KOPT-K1 (cell line): ENCODE results near the gene SH3GL2.

Experiments used
- H3K27ac ChIP-seq: fragments of 200-600 bp; sonication (generic); 2 replicates; pipeline ENCODE4 v1.5.1; 2016; ENCODE audit warnings: antibody characterized with exemption, mild to moderate bottlenecking, low read depth, low read length; ENCODE audit not compliant: poor library complexity, severe bottlenecking
- H3K36me3 ChIP-seq: fragments of 200-600 bp; sonication (generic); 2 replicates; pipeline ENCODE4 v1.5.1; 2017; ENCODE audit warnings: antibody characterized with exemption, mild to moderate bottlenecking, low read length, moderate library complexity; ENCODE audit not compliant: insufficient read depth
- H3K9me3 ChIP-seq: fragments of 200-600 bp; sonication (generic); 2 replicates; pipeline ENCODE4 v1.5.1; 2017; ENCODE audit warnings: antibody characterized with exemption, low read length, mild to moderate bottlenecking; ENCODE audit not compliant: insufficient read depth, poor library complexity, severe bottlenecking

Gene SH3GL2

GRCh38 chr9:17625644-17626388, 47.0 kb downstream of the SH3GL2 start:
- Histone ChIP-seq H3K27ac (no peak overlapping the region), H3K36me3 (no peaks in the 10 kb centered on the region)

DNA sequence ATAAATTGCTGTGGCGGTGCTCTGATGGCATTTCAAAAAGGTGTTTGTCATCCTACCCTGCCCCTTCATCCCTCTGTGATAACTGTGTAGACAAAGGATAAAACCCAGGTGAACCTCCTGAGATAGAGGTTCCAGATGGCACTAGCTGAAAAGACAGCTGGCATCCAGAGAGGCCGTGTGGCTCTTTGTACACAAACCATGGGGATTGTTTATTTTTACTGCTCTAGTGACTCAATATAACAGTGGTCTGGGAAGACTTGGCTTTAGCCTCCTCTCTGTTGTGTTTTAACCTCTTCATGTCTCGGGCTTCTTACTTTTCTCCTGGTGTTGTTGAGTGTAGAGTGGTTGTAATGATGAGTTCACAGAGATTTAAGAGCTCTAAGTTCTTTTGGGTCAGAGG, 48.8 kb downstream of the SH3GL2 start:
- Histone ChIP-seq H3K36me3 (no peaks in the 10 kb centered on the region), H3K9me3 (no peaks in the 10 kb centered on the region), H3K27ac (no peak overlapping the region)

More at GRCh38 chr9:17625644-17626388, 47.0 kb downstream of the SH3GL2 start:
- H3K9me3 ChIP-seq, result no peaks in the 10 kb centered on the region

- H3K9me3 ChIP-seq, result no peaks in the 10 kb centered on the region
Observed at GRCh38 chr9:17628624-17629023, 49.8 kb downstream of the SH3GL2 start.

DNA sequence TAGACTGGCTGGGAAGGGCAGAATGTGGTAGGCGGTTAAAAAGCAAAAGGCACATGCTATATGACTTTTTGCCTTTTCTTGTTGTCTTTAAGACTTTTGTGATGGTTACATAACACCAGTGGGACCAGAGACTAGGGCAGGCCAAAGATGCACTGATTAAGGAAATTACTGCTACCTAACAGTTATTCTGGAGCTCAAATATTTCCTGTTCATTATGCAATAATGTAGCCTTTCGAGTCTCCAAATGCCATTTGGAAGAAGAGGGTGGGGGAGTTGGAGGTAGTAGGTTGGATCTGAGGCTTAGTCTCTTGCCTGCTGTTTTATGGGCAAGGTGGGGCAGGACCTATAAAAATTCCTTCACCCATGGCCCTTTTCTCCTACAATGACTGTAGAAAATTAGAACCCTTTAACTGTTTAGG, 51.7 kb downstream of the SH3GL2 start:
- no peaks in the 10 kb centered on the region for H3K36me3 ChIP-seq
- no peaks in the 10 kb centered on the region for H3K9me3 ChIP-seq
- no peak overlapping the region for H3K27ac ChIP-seq

More at GRCh38 chr9:17628624-17629023, 49.8 kb downstream of the SH3GL2 start:
- Histone ChIP-seq H3K36me3 (no peaks in the 10 kb centered on the region), H3K27ac (no peak overlapping the region)

- Histone ChIP-seq H3K9me3 (no peaks in the 10 kb centered on the region), H3K27ac (no peak overlapping the region), H3K36me3 (no peaks in the 10 kb centered on the region)
Observed at GRCh38 chr9:17631396-17631795, 52.5 kb downstream of the SH3GL2 start.

DNA sequence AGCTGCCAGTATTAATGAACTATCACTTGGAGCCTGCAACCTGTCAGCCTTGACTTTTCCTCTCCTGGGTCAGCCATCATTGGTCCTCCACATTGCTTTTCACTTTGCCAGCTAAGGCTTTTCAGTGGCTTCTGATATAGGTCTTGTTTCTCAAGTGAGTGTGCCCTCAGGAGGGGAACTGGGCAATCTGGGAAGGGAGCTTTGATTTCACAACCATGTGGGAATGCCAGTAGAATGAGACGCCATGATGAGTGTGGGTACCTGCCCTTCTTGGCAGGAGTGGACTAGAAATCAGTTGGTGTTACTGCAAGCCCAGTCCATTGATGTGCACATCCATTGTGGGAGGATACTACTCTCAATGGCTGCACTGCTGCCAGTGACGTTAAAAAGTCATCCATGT, 54.1 kb downstream of the SH3GL2 start:
- Histone ChIP-seq H3K9me3 (no peaks in the 10 kb centered on the region), H3K27ac (no peak overlapping the region), H3K36me3 (no peaks in the 10 kb centered on the region)

DNA sequence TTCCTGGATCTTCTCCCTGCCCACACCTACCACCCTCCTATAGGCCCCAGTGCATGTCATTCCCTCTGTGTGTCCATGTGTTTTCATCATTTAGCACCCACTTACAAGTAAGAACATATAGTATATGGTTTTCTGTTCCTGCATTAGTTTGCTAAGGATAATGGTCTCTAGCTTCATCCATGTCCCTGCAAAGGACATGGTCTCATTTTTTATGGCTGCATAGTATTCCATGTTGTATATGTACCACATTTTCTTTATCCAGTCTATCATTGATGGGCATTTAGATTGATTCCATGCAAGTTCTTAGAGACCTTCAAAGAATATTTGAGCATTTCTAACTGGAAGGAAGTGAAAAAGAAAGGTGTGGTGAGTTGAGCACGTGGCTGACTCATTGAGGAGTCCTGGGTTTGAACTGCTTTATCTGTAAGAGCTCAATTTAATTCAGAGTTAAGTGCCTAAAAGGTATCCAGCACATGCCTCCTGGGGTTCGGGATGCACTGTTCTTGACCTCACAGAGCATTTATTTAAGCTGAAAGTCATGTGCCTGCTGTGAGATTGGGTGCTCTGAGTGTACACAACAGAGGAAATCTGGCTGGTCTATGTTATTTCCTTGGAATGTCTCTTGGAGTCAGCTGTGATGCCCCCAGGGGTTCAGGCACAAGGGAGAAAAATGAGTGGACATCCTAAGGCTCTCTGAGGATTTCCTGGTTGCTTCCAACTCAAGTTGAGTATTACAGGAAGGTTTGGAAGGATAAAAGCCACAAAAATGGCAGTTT, 56.4 kb downstream of the SH3GL2 start:
- H3K36me3 ChIP-seq, result no peaks in the 10 kb centered on the region
- H3K27ac ChIP-seq, result no peak overlapping the region
- no peaks in the 10 kb centered on the region for H3K9me3 ChIP-seq

DNA sequence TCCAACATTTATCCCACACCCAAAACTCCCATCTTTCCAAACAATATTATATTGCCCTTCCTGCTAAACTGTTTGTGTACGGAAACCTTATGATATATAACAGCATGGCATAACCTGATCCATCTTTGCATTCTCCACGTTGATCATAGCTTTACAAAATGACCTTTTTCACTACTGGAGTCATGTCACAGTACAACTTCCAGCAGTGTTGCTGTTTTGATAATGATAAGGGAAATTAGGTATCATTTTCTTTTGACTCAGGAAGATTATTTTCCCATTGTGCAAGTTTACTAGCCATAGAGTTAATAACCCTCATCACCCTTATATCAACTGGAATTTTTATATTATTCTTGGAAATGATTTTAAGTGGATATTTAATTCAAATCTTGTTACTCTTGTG, 57.5 kb downstream of the SH3GL2 start:
- H3K27ac ChIP-seq, result no peak overlapping the region
- H3K9me3 ChIP-seq, result no peaks in the 10 kb centered on the region
- H3K36me3 ChIP-seq, result no peaks in the 10 kb centered on the region

- Histone ChIP-seq H3K9me3 (no peaks in the 10 kb centered on the region), H3K27ac (no peak overlapping the region), H3K36me3 (no peaks in the 10 kb centered on the region)
Observed at GRCh38 chr9:17636821-17637220, 58.0 kb downstream of the SH3GL2 start.

DNA sequence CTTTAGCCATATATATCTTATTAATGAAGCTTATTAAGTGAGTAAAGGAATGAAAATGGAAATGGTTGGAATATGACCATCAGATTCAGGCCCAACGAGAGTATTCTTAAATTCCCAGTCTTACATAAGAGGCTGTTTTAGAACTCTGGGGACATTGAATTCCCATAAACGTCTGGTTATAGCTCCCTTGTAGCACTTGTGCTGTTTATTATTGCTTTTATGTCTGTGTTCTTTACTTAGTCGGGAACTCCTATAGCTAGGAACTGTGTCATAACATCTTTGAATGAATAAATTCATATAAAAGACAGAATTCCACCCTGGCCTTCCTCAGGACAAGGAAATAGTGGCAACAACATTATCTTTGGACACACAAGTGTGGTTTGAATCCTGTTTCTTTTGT, 58.4 kb downstream of the SH3GL2 start:
- Histone ChIP-seq H3K36me3 (no peaks in the 10 kb centered on the region), H3K27ac (no peak overlapping the region), H3K9me3 (no peaks in the 10 kb centered on the region)

DNA sequence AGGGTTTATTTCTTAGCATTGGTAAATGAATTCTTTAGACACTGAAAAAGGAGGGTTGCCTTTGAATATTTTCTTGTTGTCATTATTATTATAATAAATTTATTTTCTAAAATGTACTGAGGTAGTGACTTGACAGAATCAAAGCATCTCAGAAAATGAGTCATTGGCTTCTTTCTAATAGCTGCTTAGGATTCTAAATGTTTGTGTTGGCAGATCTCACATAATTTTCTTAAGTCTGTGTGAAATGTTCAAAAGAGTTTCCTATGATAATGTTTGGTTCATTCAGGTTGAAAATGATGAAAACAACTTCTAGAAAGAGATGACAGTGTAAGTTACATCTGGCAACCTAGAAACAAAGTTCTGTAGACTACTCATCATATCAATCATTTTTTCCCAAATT, 69.7 kb downstream of the SH3GL2 start:
- Histone ChIP-seq H3K9me3 (no peaks in the 10 kb centered on the region), H3K27ac (no peak overlapping the region), H3K36me3 (no peaks in the 10 kb centered on the region)

DNA sequence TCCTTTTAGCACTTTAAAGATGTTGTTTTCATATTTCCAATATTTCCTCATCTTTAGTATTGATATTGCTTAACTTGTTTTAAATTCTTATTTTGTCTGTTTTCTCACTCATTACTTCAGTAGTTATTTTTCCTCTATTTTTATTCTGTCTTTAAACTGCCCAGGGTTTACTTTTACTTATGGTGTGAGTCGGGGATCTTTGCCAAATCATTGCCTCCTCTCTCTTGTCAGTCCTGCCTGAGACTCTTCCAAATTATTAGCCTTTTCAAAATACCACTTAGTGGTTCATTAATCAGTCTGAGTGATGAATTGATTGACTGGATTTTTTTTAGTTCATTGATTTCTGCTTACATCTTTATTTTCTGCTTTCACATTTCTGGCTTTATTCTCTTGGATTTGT, 72.9 kb downstream of the SH3GL2 start:
- Histone ChIP-seq H3K9me3 (no peaks in the 10 kb centered on the region), H3K27ac (no peak overlapping the region), H3K36me3 (no peaks in the 10 kb centered on the region)

DNA sequence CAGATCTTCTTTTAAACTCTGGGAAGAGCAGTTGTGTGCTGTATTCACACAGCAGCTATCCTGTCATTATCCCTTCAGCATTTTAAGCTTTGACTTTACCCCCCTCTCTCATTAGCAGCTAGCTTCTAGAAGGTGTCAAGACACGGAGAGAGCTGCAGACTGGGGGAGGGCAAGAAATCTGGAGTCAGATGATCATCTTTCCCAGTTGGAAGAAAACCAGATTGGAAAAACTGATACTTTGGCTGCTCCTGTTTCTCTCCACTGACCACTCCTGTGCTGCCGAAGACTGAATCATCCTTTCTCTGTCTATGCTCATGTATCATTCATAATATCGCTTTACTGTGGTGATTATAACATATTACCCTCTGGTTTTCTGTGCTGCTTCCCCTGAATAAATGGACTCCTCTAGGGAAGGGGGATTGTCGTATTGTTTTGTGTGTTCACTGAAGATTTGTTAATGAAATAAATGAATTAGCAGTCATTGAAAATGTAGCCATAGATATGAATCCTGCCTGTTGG, 75.1 kb downstream of the SH3GL2 start:
- no peaks in the 10 kb centered on the region for H3K36me3 ChIP-seq
- no peak overlapping the region for H3K27ac ChIP-seq
- no peaks in the 10 kb centered on the region for H3K9me3 ChIP-seq

GRCh38 chr9:17656889-17657288, 78.0 kb downstream of the SH3GL2 start:
- Histone ChIP-seq H3K27ac (no peak overlapping the region), H3K36me3 (no peaks in the 10 kb centered on the region), H3K9me3 (no peaks in the 10 kb centered on the region)

DNA sequence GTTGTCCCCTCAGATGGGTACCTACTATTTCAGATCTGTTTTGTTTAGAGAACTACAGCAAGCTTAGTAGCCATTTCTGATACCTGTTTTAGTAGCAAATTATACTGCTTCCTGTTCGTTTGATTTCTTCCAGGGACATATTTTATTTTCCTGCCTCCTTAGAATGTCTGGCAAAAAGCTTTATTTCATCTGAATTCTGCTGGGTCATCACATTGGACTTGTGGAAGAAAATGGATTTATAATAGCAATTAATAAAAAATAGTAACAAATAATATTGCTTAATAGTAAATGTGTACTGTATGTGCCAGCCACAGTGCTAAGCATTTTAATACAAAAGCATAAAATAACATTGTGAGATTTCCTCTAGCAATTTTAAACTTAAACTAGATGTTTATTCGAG, 79.4 kb downstream of the SH3GL2 start:
- Histone ChIP-seq H3K27ac (no peak overlapping the region), H3K36me3 (no peaks in the 10 kb centered on the region), H3K9me3 (no peaks in the 10 kb centered on the region)
